ENCODE results near the gene SLC2A8.

SLC2A8 gene

GRCh38 chr9:127457191-127457878 is 60.4 kb downstream of the SLC2A8 start:
- DNase-seq (ENCODE audit: low spot score) = no peak
- Mint-ChIP-seq H3K4me3 (no peak overlapping the region), H3K27ac (no peak overlapping the region), H3K9me3 (no peaks in the 10 kb centered on the region), H3K36me3 (ENCODE audit: low read depth) (peaks cover 12% of the 10 kb centered on the region), H3K4me1 (ENCODE audit: low read depth) (peaks cover 5% of the 10 kb centered on the region), H3K27me3 (ENCODE audit: low read depth) (no peaks in the 10 kb centered on the region)

All from T-helper 2 cell treated with Interferon-gamma antibody and Interleukin-4, amounts not matched to agents 5 μg/mL and 100 μg/mL, for 36 hours (primary cell).